Loucy (cell line): Measurements from ENCODE around the gene TYW1.
"Not testable (repeated sequence)": the region's sequence is repeated elsewhere in the genome, so short reads cannot be mapped to it uniquely, and the experiment has no call there.

Experiments used
- H2AFZ ChIP-seq: fragments of 200-600 bp; sonication (generic); 2 replicates; pipeline ENCODE4 v1.6.0; 2016; ENCODE audit warnings: antibody characterized with exemption, mild to moderate bottlenecking, low read length, moderate library complexity
- H3F3A ChIP-seq: fragments of 200-600 bp; 2 replicates; pipeline ENCODE4 v1.6.0; 2016; ENCODE audit warnings: antibody characterized with exemption, low read depth, mild to moderate bottlenecking
- H3K27me3 ChIP-seq: fragments of 200-600 bp; sonication (generic); 2 replicates; pipeline ENCODE4 v1.6.1; 2014; ENCODE audit warnings: low read length, mild to moderate bottlenecking; ENCODE audit not compliant: insufficient read depth, poor library complexity, severe bottlenecking
- H3K36me3 ChIP-seq: fragments of 200-600 bp; sonication (generic); 2 replicates; pipeline ENCODE4 v1.6.1; 2016; ENCODE audit warnings: low read length; ENCODE audit not compliant: insufficient read depth
- H3K4me1 ChIP-seq: fragments of 200-600 bp; sonication (generic); 2 replicates; pipeline ENCODE4 v1.5.1; 2014; ENCODE audit warnings: low read length, mild to moderate bottlenecking; ENCODE audit not compliant: insufficient read depth, poor library complexity, severe bottlenecking
- H3K4me2 ChIP-seq: fragments of 200-600 bp; sonication (generic); 2 replicates; pipeline ENCODE4 v1.6.0; 2014; ENCODE audit warnings: antibody characterized with exemption, low read length, low read depth, mild to moderate bottlenecking; ENCODE audit not compliant: poor library complexity, severe bottlenecking
- H3K4me3 ChIP-seq: fragments of 200-600 bp; sonication (generic); 2 replicates; pipeline ENCODE4 v1.5.1; 2014; ENCODE audit warnings: low read length, mild to moderate bottlenecking, mixed read lengths; ENCODE audit not compliant: poor library complexity, severe bottlenecking
- H3K79me2 ChIP-seq: fragments of 200-600 bp; sonication (generic); 2 replicates; pipeline ENCODE4 v1.6.1; 2014; ENCODE audit warnings: low read length; ENCODE audit not compliant: insufficient read depth
- H3K9ac ChIP-seq: fragments of 200-600 bp; sonication (generic); 2 replicates; pipeline ENCODE4 v1.6.0; 2014; ENCODE audit warnings: mild to moderate bottlenecking, low read depth, low read length, moderate library complexity; ENCODE audit not compliant: poor library complexity, severe bottlenecking
- H3K9me2 ChIP-seq: fragments of 200-600 bp; sonication (generic); replicated peaks from 2 replicates; pipeline ENCODE4 v1.6.1; 2016; ENCODE audit warnings: low read depth, low read length, mixed read lengths
- H3K9me3 ChIP-seq: fragments of 200-600 bp; sonication (generic); 2 replicates; pipeline ENCODE4 v1.6.1; 2014; ENCODE audit warnings: mild to moderate bottlenecking, antibody characterized with exemption, low read length, low read depth; ENCODE audit not compliant: insufficient read depth
- H4K20me1 ChIP-seq: fragments of 200-600 bp; sonication (generic); 2 replicates; pipeline ENCODE4 v1.6.0; 2014; ENCODE audit warnings: antibody characterized with exemption, low read length, mild to moderate bottlenecking; ENCODE audit not compliant: insufficient read depth, poor library complexity, severe bottlenecking
- EZH2phosphoT487 ChIP-seq: fragments of 200-600 bp; IDR thresholded peaks from 2 replicates; pipeline ENCODE4 v1.6.1; 2018; ENCODE audit warnings: antibody characterized with exemption, mild to moderate bottlenecking, moderate library complexity, borderline replicate concordance
- TF ChIP-seq, protein P1 (sequence below): fragments of 200-600 bp; sonication (generic); conservative IDR thresholded peaks from 2 replicates; pipeline ENCODE4 v1.5.1; 2014; ENCODE audit warnings: mild to moderate bottlenecking, antibody characterized with exemption, low read length

The TYW1 gene

GRCh38 chr7:67006965-67007364 lies 10.3 kb downstream of the TYW1 start:
- Histone ChIP-seq H2AFZ (no peak overlapping the region), H3K36me3 (peaks cover 26% of the 10 kb centered on the region; the same call in 1 of the 2 replicates), H3F3A (no peaks in the 10 kb centered on the region), H3K4me2 (no peak overlapping the region), H4K20me1 (no peaks in the 10 kb centered on the region), H3K9me3 (no peaks in the 10 kb centered on the region), H3K4me1 (no peaks in the 10 kb centered on the region), H3K9ac (no peak overlapping the region), H3K4me3 (no peak overlapping the region), H3K27me3 (no peaks in the 10 kb centered on the region), H3K79me2 (no peaks in the 10 kb centered on the region), H3K9me2 (no peaks in the 10 kb centered on the region)
- TF ChIP-seq EZH2phosphoT487 = no peak
- TF ChIP-seq, protein P1, sequence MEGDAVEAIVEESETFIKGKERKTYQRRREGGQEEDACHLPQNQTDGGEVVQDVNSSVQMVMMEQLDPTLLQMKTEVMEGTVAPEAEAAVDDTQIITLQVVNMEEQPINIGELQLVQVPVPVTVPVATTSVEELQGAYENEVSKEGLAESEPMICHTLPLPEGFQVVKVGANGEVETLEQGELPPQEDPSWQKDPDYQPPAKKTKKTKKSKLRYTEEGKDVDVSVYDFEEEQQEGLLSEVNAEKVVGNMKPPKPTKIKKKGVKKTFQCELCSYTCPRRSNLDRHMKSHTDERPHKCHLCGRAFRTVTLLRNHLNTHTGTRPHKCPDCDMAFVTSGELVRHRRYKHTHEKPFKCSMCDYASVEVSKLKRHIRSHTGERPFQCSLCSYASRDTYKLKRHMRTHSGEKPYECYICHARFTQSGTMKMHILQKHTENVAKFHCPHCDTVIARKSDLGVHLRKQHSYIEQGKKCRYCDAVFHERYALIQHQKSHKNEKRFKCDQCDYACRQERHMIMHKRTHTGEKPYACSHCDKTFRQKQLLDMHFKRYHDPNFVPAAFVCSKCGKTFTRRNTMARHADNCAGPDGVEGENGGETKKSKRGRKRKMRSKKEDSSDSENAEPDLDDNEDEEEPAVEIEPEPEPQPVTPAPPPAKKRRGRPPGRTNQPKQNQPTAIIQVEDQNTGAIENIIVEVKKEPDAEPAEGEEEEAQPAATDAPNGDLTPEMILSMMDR = no peak

DNA sequence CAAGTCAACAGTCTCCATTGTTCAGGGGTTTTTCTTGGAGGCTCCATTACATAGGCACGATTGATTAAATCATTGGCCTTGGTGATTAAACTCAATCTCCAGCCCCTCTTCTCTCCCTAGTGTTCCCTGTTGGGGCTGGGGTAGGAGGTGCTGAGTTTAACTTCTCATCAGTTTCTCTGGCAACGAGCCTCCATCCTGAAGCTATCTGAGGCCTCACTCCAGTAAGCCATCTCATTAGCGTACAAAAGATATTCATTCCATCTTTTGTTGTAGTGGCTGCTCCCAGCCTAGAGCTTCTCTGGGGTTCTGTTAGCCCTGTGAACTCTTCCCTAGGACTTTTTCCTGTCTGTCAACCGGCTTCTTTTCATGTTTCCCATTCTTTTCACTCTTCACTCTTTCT lies 11.6 kb downstream of the TYW1 start:
- no peak overlapping the region for H3K4me2 ChIP-seq
- H4K20me1 ChIP-seq = no peaks in the 10 kb centered on the region
- H3K9ac ChIP-seq = no peak overlapping the region
- H3F3A ChIP-seq = no peaks in the 10 kb centered on the region
- H3K4me1 ChIP-seq = no peaks in the 10 kb centered on the region
- no peaks in the 10 kb centered on the region for H3K79me2 ChIP-seq
- peaks cover 26% of the 10 kb centered on the region; the same call in 1 of the 2 replicates for H3K36me3 ChIP-seq
- TF ChIP-seq EZH2phosphoT487 = no peak
- no peaks in the 10 kb centered on the region for H3K9me3 ChIP-seq
- no peaks in the 10 kb centered on the region for H3K9me2 ChIP-seq
- no peak overlapping the region for H3K4me3 ChIP-seq
- no peak overlapping the region for H2AFZ ChIP-seq
- no peaks in the 10 kb centered on the region for H3K27me3 ChIP-seq

DNA sequence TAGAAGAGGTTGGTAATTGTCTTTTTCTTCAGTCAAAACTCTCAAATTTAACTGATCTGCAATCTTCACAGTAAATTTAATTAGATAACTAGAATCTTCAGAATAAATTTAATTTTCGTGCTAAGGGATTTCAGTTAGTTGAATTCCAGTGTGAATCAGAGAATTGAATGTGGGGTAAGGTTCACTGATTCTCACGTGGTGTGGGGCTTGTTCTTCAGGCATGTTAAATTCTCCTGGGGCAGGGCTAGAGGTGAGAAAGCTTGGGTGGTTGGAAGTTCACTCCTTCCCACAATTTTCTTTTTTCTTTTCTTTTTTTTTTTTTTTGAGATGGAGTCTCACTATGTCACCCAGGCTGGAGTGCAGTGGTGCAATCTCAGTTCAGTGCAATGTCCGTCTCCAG lies 13.0 kb downstream of the TYW1 start:
- not testable (repeated sequence) for H3K9me2 ChIP-seq, H3K4me2 ChIP-seq, H3F3A ChIP-seq, H3K79me2 ChIP-seq, H3K4me1 ChIP-seq, H3K9ac ChIP-seq, H2AFZ ChIP-seq, H3K9me3 ChIP-seq, H3K27me3 ChIP-seq, H4K20me1 ChIP-seq, H3K4me3 ChIP-seq
- peaks cover 27% of the 10 kb centered on the region; the same call in 1 of the 2 replicates for H3K36me3 ChIP-seq

DNA sequence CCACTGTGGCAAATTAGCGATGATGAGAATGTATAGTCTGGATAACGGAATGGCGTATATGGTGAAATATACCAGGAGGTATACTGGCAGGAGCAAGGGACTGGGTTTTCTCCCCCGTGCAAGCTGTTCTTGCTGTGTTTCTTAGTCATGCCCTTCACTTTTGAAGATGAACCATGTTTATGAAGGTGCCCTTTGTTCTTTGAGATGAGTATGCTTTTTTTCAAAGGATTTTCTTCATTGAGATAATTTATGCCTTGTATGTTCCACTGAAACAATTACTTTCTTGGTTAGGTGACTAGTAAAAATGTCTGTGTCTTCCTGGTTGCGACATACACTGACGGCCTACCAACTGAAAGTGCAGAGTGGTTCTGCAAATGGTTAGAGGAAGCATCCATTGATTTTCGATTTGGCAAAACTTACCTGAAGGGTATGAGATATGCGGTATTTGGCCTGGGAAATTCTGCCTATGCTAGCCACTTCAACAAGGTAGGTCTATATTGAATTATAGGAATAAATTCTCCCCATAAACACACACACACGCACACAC lies 17.5 kb downstream of the TYW1 start:
- H4K20me1 ChIP-seq = not testable (repeated sequence)

GRCh38 chr7:67017971-67018370 lies 21.3 kb downstream of the TYW1 start:
- H3K4me2 ChIP-seq, H3K79me2 ChIP-seq, H3K9me3 ChIP-seq, H3K9ac ChIP-seq, H3K9me2 ChIP-seq, H3K4me3 ChIP-seq, H3K27me3 ChIP-seq, H3F3A ChIP-seq, H2AFZ ChIP-seq, H4K20me1 ChIP-seq: not testable (repeated sequence)
- peaks cover 20% of the 10 kb centered on the region for H3K4me1 ChIP-seq
- peaks cover 40% of the 10 kb centered on the region; the same call in 1 of the 2 replicates for H3K36me3 ChIP-seq

More for the DNA sequence above, 17.5 kb downstream of the TYW1 start:
- not testable (repeated sequence) for H3F3A ChIP-seq, H3K4me2 ChIP-seq, H3K27me3 ChIP-seq, H2AFZ ChIP-seq, H3K79me2 ChIP-seq, H3K9me2 ChIP-seq, H3K4me1 ChIP-seq, H3K9ac ChIP-seq, H3K4me3 ChIP-seq, H3K9me3 ChIP-seq
- peaks cover 32% of the 10 kb centered on the region; the same call in 1 of the 2 replicates for H3K36me3 ChIP-seq
